ENCODE data around the gene SERINC5. TPM values are rescaled to one million over a fixed set of nuclear protein-coding genes. Genes with fewer than 3 reads are reported as not detected.

The SERINC5 gene
- polyA plus RNA-seq, 3 donors, result 5.0 to 35.9 (median 7.3) TPM

DNA sequence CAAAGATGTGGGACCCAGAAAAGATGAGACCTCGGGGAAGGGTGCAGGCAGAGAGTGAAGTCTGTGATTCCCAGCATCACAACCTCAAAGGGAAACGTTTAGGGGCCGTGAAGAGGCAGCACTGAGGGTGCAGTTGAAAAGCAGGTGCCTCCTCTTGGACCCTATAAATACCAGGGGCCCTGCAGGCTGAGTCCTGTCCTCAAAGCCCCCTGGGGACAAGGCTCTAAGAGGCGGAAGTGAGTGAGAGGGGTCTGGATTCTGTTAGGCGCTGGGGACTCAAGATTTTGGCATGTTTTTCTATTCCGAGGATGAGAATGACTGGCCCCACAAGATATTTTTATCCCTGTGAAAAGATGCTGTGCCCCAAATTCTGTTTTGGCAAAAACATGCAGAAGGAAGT, 112.9 kb downstream of the SERINC5 start:
- DNase-seq, result no peak
- Histone ChIP-seq H3K27ac (ENCODE audit: low read depth in 1 of 2, low read length in 2 of 2) (peak overlapping the region in 1 of 2 donors; percentile 92), H3K79me2 (ENCODE audit: insufficient read depth, low read length) (peaks cover 82% of the 10 kb centered on the region), H4K20me1 (ENCODE audit: insufficient read depth, low read length) (no peaks in the 10 kb centered on the region), H2AFZ (ENCODE audit: insufficient read depth, low read depth, low read length, poor library complexity, severe bottlenecking) (no peak overlapping the region), H3K4me2 (replicated peaks; ENCODE audit: extremely low read depth, low read length, poor library complexity, severe bottlenecking) (peak overlapping the region; percentile 14), H3K4me1 (ENCODE audit: control insufficient read depth in 1 of 2, insufficient read depth in 2 of 2, low read length in 2 of 2) (peaks cover 83 to 97% of the 10 kb centered on the region in 2 donors), H3K36me3 (replicated peaks in 1 of 2; ENCODE audit: control insufficient read depth in 1 of 2, insufficient read depth in 2 of 2, low read length in 2 of 2) (peaks cover 6 to 32% of the 10 kb centered on the region in 2 donors), H3K9ac (ENCODE audit: insufficient read depth, low read length, poor library complexity, severe bottlenecking) (no peak overlapping the region), H3K4me3 (replicated peaks in 1 of 3; ENCODE audit: low read depth in 2 of 3, low read length in 3 of 3) (peak overlapping the region in 1 of 3 experiments; percentile 16), H3K9me3 (replicated peaks in 1 of 2; ENCODE audit: control insufficient read depth in 1 of 2, insufficient read depth in 1 of 2, low read length in 2 of 2) (no peaks in the 10 kb centered on the region), H3K27me3 (ENCODE audit: control insufficient read depth in 2 of 2, insufficient read depth in 2 of 2, low read length in 2 of 2) (no peaks in the 10 kb centered on the region)
- Mint-ChIP-seq H3K4me1 (peaks cover 93% of the 10 kb centered on the region), H3K36me3 (peaks cover 39 to 46% of the 10 kb centered on the region in 2 donors), H3K27ac (peak overlapping the region in 6 of 7 donors; percentile 56 to 96 (median 93)), H3K27me3 (ENCODE audit: low read depth in 3 of 3) (no peaks in the 10 kb centered on the region), H3K4me3 (no peak overlapping the region), H3K9me3 (no peaks in the 10 kb centered on the region)
- TF ChIP-seq, protein P1, sequence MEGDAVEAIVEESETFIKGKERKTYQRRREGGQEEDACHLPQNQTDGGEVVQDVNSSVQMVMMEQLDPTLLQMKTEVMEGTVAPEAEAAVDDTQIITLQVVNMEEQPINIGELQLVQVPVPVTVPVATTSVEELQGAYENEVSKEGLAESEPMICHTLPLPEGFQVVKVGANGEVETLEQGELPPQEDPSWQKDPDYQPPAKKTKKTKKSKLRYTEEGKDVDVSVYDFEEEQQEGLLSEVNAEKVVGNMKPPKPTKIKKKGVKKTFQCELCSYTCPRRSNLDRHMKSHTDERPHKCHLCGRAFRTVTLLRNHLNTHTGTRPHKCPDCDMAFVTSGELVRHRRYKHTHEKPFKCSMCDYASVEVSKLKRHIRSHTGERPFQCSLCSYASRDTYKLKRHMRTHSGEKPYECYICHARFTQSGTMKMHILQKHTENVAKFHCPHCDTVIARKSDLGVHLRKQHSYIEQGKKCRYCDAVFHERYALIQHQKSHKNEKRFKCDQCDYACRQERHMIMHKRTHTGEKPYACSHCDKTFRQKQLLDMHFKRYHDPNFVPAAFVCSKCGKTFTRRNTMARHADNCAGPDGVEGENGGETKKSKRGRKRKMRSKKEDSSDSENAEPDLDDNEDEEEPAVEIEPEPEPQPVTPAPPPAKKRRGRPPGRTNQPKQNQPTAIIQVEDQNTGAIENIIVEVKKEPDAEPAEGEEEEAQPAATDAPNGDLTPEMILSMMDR (IDR thresholded peaks at IDR 0.05), result no peak
- 100% methylated on average over 2 of the region's 6 CpGs for WGBS (ENCODE audit: insufficient coverage)
- intact Hi-C loops (cut with micrococcal nuclease), result loop anchor here (5.0 to 10.0 kb wide), 2 partner anchors 48 to 124 kb away; no protein-coding TSS in a partner anchor

DNA sequence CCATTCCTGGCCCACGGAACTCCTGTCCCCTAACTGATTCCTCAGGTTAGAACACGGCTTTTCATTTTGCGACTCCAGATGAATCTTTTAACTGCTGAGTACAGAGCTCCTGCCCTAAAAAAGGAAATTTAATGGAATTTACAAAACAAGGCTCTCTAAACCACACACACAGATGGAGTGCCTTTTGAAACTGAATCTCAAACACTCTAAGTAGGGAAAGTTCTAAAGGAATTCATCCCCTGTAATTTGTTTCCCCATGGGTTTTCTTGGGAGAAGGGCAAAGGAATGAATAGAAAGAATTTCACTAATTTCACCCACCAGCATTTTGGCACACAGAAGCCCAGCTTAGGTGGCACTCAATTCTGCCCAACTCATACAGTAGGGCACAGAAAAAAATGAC, 114.2 kb downstream of the SERINC5 start:
- no peaks in the 10 kb centered on the region for H3K27me3 Mint-ChIP-seq (ENCODE audit: low read depth in 3 of 3)
- H3K36me3 ChIP-seq (replicated peaks in 1 of 2; ENCODE audit: control insufficient read depth in 1 of 2, insufficient read depth in 2 of 2, low read length in 2 of 2), result peaks cover 6 to 32% of the 10 kb centered on the region in 2 donors
- H3K4me1 ChIP-seq (ENCODE audit: control insufficient read depth in 1 of 2, insufficient read depth in 2 of 2, low read length in 2 of 2), result peaks cover 88 to 98% of the 10 kb centered on the region in 2 donors
- peak overlapping the region; percentile 45 for H3K9ac ChIP-seq (ENCODE audit: insufficient read depth, low read length, poor library complexity, severe bottlenecking)
- intact Hi-C loops (cut with micrococcal nuclease), result loop anchor here (5.0 to 10.0 kb wide), 2 partner anchors 47 to 126 kb away; no protein-coding TSS in a partner anchor
- peak overlapping the region; percentile 89 to 96 (median 94) for H3K27ac Mint-ChIP-seq
- peak overlapping the region in 1 of 2 donors; percentile 77 for H3K4me3 Mint-ChIP-seq
- H4K20me1 ChIP-seq (ENCODE audit: insufficient read depth, low read length), result no peaks in the 10 kb centered on the region
- H3K36me3 Mint-ChIP-seq, result peaks cover 37 to 49% of the 10 kb centered on the region in 2 donors
- no peaks in the 10 kb centered on the region for H3K9me3 Mint-ChIP-seq
- H3K27ac ChIP-seq (ENCODE audit: low read depth in 1 of 2, low read length in 2 of 2), result peak overlapping the region; percentile 85 to 92
- H3K4me2 ChIP-seq (replicated peaks; ENCODE audit: extremely low read depth, low read length, poor library complexity, severe bottlenecking), result peak overlapping the region; percentile 54
- 71% methylated on average over 1 of the region's 3 CpGs for WGBS (ENCODE audit: insufficient coverage)
- H3K27me3 ChIP-seq (ENCODE audit: control insufficient read depth in 2 of 2, insufficient read depth in 2 of 2, low read length in 2 of 2), result no peaks in the 10 kb centered on the region
- no peak for DNase-seq
- H3K4me3 ChIP-seq (replicated peaks in 1 of 3; ENCODE audit: low read depth in 2 of 3, low read length in 3 of 3), result peak overlapping the region in 1 of 3 experiments; percentile 37
- no peaks in the 10 kb centered on the region for H3K9me3 ChIP-seq (replicated peaks in 1 of 2; ENCODE audit: control insufficient read depth in 1 of 2, insufficient read depth in 1 of 2, low read length in 2 of 2)
- peak overlapping the region; percentile 52 for H2AFZ ChIP-seq (ENCODE audit: insufficient read depth, low read depth, low read length, poor library complexity, severe bottlenecking)
- H3K4me1 Mint-ChIP-seq, result peaks cover 91% of the 10 kb centered on the region
- peaks cover 81% of the 10 kb centered on the region for H3K79me2 ChIP-seq (ENCODE audit: insufficient read depth, low read length)
- TF ChIP-seq, protein P1 (IDR thresholded peaks at IDR 0.05), result no peak
